GM12865 (cell line): ENCODE results near the gene ITGA8.
"Not testable (repeated sequence)": the region's sequence is repeated elsewhere in the genome, so short reads cannot be mapped to it uniquely, and the experiment has no call there.

Experiments used
- DNase-seq: peaks from one replicate; pipeline ENCODE4 v3.0.0; 2010; ENCODE audit warnings: low read depth
- H3K4me3 ChIP-seq: 2 replicates; pipeline ENCODE4 v1.5.1; 2011; ENCODE audit warnings: mild to moderate bottlenecking, low read depth, low read length, control low read depth
- TF ChIP-seq, protein P1 (sequence below): IDR thresholded peaks from 2 replicates; pipeline ENCODE4 v1.5.1; 2011; ENCODE audit warnings: low read length, control low read depth, low read depth, inconsistent platforms; ENCODE audit not compliant: insufficient read depth; ENCODE audit errors: missing control alignments

The ITGA8 gene

GRCh38 chr10:15591431-15591830 lies 128.3 kb downstream of the ITGA8 start:
- no peak for DNase-seq
- H3K4me3 ChIP-seq = no peak overlapping the region
- TF ChIP-seq, protein P1, sequence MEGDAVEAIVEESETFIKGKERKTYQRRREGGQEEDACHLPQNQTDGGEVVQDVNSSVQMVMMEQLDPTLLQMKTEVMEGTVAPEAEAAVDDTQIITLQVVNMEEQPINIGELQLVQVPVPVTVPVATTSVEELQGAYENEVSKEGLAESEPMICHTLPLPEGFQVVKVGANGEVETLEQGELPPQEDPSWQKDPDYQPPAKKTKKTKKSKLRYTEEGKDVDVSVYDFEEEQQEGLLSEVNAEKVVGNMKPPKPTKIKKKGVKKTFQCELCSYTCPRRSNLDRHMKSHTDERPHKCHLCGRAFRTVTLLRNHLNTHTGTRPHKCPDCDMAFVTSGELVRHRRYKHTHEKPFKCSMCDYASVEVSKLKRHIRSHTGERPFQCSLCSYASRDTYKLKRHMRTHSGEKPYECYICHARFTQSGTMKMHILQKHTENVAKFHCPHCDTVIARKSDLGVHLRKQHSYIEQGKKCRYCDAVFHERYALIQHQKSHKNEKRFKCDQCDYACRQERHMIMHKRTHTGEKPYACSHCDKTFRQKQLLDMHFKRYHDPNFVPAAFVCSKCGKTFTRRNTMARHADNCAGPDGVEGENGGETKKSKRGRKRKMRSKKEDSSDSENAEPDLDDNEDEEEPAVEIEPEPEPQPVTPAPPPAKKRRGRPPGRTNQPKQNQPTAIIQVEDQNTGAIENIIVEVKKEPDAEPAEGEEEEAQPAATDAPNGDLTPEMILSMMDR = no peak

DNA sequence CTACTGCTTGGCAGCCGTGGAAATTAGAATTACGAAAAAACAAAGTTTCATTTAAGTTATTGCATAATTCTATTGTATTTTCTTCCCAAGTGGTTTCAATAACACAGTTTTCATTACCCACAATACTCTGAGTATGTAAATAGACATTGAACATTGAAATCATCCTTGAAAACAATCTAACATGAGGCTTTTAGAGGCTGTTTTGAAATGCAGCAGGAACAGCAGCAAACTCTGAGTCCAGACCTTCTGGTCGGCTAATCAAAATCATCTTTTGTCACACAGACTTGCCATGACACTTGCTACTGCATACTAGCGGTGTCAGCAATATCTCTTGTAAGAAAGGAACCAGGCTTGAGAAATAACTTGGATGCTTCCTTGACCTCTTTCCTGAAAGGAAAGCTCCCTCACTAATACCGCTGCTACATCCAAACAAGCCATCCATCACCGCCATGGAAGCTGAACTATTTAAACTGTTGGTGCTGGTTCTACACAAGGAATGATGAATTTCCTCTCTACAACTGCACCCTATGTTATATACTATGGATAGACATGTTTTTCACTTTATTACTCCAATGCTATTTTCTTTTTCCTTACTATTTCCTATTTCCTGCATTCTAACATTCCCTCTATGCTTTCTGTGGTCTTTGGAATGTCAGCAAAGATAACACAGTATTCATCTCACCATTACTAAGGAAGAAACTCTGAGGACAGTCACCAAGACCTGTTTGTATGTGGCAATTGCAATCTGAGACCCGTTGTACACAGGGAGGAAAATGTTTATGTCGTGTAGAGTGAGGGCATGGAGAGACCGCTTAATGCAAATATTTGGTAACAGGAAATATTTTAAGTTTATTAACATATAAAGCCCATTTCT lies 130.8 kb downstream of the ITGA8 start:
- no peak for DNase-seq
- TF ChIP-seq, protein P1 = no peak

GRCh38 chr10:15588151-15588550 lies 131.6 kb downstream of the ITGA8 start:
- TF ChIP-seq, protein P1 = no peak
- no peak for DNase-seq
- H3K4me3 ChIP-seq = no peak overlapping the region

More for the DNA sequence above, 130.8 kb downstream of the ITGA8 start:
- no peak overlapping the region for H3K4me3 ChIP-seq

DNA sequence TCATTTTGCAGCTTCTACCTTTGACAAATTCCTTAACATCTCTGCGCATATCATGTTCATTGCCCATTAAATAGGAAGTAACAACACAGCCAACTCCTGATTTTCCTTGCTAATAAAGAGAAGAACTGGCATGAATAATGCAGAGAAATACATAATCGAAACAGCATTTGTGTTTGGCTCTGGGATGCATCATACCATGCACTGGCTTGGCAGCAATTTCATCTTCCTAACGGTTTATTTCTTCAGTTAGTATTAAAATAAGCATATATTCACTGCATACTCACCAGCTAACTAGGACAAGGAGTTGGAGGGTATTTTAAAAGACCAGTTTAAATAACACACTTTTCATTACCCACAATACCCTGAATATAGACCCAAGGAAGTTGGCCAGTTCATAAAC lies 132.5 kb downstream of the ITGA8 start:
- no peak for DNase-seq
- TF ChIP-seq, protein P1 = no peak
- H3K4me3 ChIP-seq = no peak overlapping the region

- DNase-seq = peak; percentile 60
- TF ChIP-seq, protein P1 = peak; percentile 72
These were observed 134.4 kb downstream of the ITGA8 start for GRCh38 chr10:15585303-15585715.

DNA sequence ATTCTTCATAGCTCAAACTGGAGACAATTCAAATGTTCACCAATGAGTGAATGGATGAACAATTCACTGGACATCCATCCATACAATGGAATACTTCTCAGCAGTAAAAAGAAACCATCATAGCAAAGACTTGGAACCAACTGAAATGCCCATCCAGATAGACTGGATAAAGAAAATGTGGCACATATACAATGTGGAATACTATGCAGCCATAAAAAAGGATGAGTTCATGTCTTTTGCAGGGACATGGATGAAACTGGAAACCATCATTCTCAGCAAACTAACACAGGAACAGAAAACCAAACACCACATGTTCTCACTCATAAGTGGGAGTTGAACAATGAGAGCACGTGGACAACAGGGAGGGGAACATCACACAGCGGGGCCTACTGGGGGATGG lies 136.8 kb downstream of the ITGA8 start:
- DNase-seq, H3K4me3 ChIP-seq: not testable (repeated sequence)

More at GRCh38 chr10:15585303-15585715, 134.4 kb downstream of the ITGA8 start:
- H3K4me3 ChIP-seq = no peak overlapping the region

DNA sequence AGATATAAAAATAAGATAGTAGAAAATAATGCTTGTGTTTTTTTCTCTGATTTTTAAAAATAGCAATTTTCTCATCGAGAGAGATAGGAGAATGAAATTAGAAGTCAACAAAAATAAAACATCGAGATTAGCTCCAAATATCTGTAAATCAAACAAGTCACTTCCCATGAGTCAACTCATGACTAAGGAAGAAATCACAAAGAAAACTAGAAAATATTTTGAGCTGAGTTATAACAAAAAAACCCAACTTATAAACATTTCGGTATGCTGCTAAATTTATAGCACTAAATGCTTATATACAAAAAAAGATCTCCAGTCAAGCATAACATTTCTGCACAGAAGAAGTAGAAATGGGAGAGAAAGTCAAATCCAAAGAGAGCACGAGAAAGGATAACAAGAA lies 140.1 kb downstream of the ITGA8 start:
- no peak overlapping the region for H3K4me3 ChIP-seq
- TF ChIP-seq, protein P1 = no peak
- DNase-seq = no peak
